ENCODE data around the gene MMP26. TPM values are rescaled to one million over a fixed set of nuclear protein-coding genes. Genes with fewer than 3 reads are reported as not detected.
"Not testable (repeated sequence)": the region's sequence is repeated elsewhere in the genome, so short reads cannot be mapped to it uniquely, and the experiment has no call there.

Gene MMP26
- total RNA-seq, 1 donor from 2014 or later: not detected

- intact Hi-C loops (cut with micrococcal nuclease): not testable (repeated sequence)
Measured at GRCh38 chr11:4722616-4723534, 18.3 kb downstream of the MMP26 start.

GRCh38 chr11:4727171-4727570 lies 22.6 kb downstream of the MMP26 start:
- intact Hi-C loops (cut with micrococcal nuclease): no loop called here

- intact Hi-C loops (cut with micrococcal nuclease): no loop called here
Measured at GRCh38 chr11:4740735-4741134, 36.2 kb downstream of the MMP26 start.

- intact Hi-C loops (cut with micrococcal nuclease): no loop called here
Measured at GRCh38 chr11:4748438-4748837, 43.9 kb downstream of the MMP26 start.

- intact Hi-C loops (cut with micrococcal nuclease): no loop called here
Measured at GRCh38 chr11:4751201-4751600, 46.6 kb downstream of the MMP26 start.

Other genes with a start within 250 kb of the MMP26 start
- 0.05 TPM in 1 of 2 replicates, not detected in the other for gene OR52K1, start 222.1 kb upstream of the MMP26 start, total RNA-seq
- gene OR52M1, start 159.6 kb upstream of the MMP26 start, total RNA-seq: not detected in 2 replicates
- gene OR52I2, start 123.0 kb upstream of the MMP26 start, total RNA-seq: not detected in 2 replicates
- gene OR52I1, start 110.7 kb upstream of the MMP26 start, total RNA-seq: 0.07 TPM in 1 of 2 replicates, not detected in the other
- gene TRIM68, start 96.6 kb upstream of the MMP26 start, total RNA-seq: 11.0 and 11.8 TPM in 2 replicates
- not detected in 2 replicates for gene OR51D1, start 67.3 kb upstream of the MMP26 start, total RNA-seq
- gene OR51E1, start 60.8 kb upstream of the MMP26 start, total RNA-seq: not detected in 2 replicates
- not detected in 2 replicates for gene OR51E2, start 6.9 kb upstream of the MMP26 start, total RNA-seq
- gene OR51F1, start 65.2 kb downstream of the MMP26 start, total RNA-seq: not detected in 2 replicates
- gene OR52R1, start 99.6 kb downstream of the MMP26 start, total RNA-seq: not detected in 2 replicates
- gene OR51F2, start 116.5 kb downstream of the MMP26 start, total RNA-seq: not detected in 2 replicates
- gene OR51S1, start 144.4 kb downstream of the MMP26 start, total RNA-seq: not detected in 2 replicates
- gene OR51T1, start 177.1 kb downstream of the MMP26 start, total RNA-seq: not detected in 2 replicates
- not detected in 2 replicates for gene OR51A7, start 199.0 kb downstream of the MMP26 start, total RNA-seq
- gene OR51G2, start 214.6 kb downstream of the MMP26 start, total RNA-seq: not detected in 2 replicates
- gene OR51G1, start 219.6 kb downstream of the MMP26 start, total RNA-seq: not detected in 2 replicates
- gene OR51A4, start 242.8 kb downstream of the MMP26 start, total RNA-seq: not detected in 2 replicates

Data from T-helper 1 cell treated with Interleukin-12 subunit alpha and Interleukin-12 subunit beta and Interleukin-4 antibody, amounts not matched to agents 30 ng/mL and 1 ng/mL, for 36 hours (primary cell).